GM12874 (cell line): ENCODE measurements around the gene NPAS3.

ENCODE experiments used
- CTCF ChIP-seq: IDR thresholded peaks from 2 replicates; pipeline ENCODE4 v1.5.1; 2011; ENCODE audit warnings: low read depth, mild to moderate bottlenecking, control low read depth, low read length, moderate library complexity; ENCODE audit not compliant: insufficient read depth

The NPAS3 gene

GRCh38 chr14:33186656-33187055 is 248.0 kb downstream of the NPAS3 start:
- no peak for TF ChIP-seq CTCF

GRCh38 chr14:33188880-33189279 is 250.2 kb downstream of the NPAS3 start:
- TF ChIP-seq CTCF, result no peak

GRCh38 chr14:33191855-33192254 is 253.2 kb downstream of the NPAS3 start:
- no peak for TF ChIP-seq CTCF

GRCh38 chr14:33194551-33194950 is 255.9 kb downstream of the NPAS3 start:
- no peak for TF ChIP-seq CTCF

GRCh38 chr14:33198684-33199083 is 260.0 kb downstream of the NPAS3 start:
- TF ChIP-seq CTCF, result no peak

GRCh38 chr14:33201116-33201515 is 262.4 kb downstream of the NPAS3 start:
- TF ChIP-seq CTCF, result no peak

- TF ChIP-seq CTCF, result no peak
Measured at GRCh38 chr14:33206981-33207380, 268.3 kb downstream of the NPAS3 start.
